ENCODE measurements around the gene SLC38A3. TPM values are rescaled to one million over a fixed set of nuclear protein-coding genes. Genes with fewer than 3 reads are reported as not detected.
A peak's percentile ranks its signal among the peaks of the same experiment; 100 is the strongest.

The SLC38A3 gene
- total and polyA plus RNA-seq, 2 experiments from 2014 or later, result 0.28 to 1.3 TPM

DNA sequence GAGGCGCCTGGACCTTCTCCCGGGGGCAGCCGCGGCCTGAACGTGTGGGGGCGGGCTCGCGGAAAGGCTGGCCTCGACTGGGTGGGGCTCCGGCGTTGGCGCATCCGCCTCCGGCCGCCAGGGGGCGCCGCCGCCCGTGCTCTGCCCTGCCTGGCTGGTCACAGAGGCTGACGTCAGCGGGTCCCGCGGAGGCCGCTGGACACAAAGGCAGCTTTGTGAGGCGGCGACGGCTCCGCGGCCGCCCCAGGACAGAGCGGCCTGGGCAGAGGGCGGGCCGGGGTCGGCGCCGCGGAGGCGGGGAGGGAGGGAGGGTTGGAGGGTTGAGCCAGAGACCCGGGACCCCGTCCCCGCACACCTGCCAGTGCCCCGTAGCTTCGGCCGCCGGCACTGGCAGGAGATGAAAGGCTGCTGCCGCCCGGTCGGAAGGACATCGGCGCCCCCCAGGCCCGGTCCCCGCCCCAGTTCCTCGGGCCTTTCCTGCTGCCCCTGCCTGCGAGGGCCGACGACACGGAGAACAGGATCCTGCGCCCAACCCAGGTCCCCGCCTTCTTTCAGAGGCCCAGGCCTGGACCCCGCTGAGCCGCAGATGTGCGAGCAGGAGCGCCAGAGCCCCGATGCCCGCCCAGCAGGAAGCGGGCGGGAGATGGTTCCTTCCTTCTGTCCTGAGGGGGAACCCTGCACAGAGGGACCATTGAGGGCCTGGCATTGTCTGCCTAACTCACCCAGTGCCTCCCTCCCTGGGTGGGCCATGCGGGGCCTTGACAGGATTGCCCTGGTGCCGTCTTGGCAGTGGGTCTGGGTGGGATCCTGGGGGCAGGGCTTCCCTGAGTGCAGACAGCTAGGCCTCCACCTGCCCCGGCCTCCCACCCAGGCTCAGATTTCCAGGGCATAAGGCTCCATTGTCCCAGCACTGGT, 55.2 kb downstream of the SLC38A3 start:
- H3K4me1 ChIP-seq (ENCODE audit: insufficient read depth), result peaks cover 26% of the 10 kb centered on the region
- TF ChIP-seq NANOG (IDR thresholded peaks at IDR 0.05; ENCODE audit: borderline replicate concordance), result no peak
- TF ChIP-seq CREB1 (CRISPR knock-in tag; IDR thresholded peaks at IDR 0.05; ENCODE audit: low read depth), result peak; percentile 91
- no peak for TF ChIP-seq STAT1 (IDR thresholded peaks at IDR 0.05; ENCODE audit: unreplicated experiment)
- TF ChIP-seq POLR2AphosphoS5 (IDR thresholded peaks at IDR 0.05; ENCODE audit: low read depth), result peak; percentile 61; the same call in 1 of the 2 replicates
- TF ChIP-seq, protein P1, sequence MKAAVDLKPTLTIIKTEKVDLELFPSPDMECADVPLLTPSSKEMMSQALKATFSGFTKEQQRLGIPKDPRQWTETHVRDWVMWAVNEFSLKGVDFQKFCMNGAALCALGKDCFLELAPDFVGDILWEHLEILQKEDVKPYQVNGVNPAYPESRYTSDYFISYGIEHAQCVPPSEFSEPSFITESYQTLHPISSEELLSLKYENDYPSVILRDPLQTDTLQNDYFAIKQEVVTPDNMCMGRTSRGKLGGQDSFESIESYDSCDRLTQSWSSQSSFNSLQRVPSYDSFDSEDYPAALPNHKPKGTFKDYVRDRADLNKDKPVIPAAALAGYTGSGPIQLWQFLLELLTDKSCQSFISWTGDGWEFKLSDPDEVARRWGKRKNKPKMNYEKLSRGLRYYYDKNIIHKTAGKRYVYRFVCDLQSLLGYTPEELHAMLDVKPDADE (IDR thresholded peaks at IDR 0.05), result no peak
- no peak for TF ChIP-seq EZH2phosphoT487 (IDR thresholded peaks at IDR 0.05; ENCODE audit: unreplicated experiment)
- TF ChIP-seq ZNF331 (CRISPR knock-in tag; IDR thresholded peaks at IDR 0.05; ENCODE audit: low read depth), result no peak
- TF ChIP-seq EZH2 (IDR thresholded peaks at IDR 0.05; ENCODE audit: low read depth, unreplicated experiment), result no peak
- TF ChIP-seq ZNF114 (CRISPR knock-in tag; IDR thresholded peaks at IDR 0.05), result no peak
- peak; percentile 10 for TF ChIP-seq REST (IDR thresholded peaks at IDR 0.05; ENCODE audit: unreplicated experiment)
- TF ChIP-seq, protein P2, sequence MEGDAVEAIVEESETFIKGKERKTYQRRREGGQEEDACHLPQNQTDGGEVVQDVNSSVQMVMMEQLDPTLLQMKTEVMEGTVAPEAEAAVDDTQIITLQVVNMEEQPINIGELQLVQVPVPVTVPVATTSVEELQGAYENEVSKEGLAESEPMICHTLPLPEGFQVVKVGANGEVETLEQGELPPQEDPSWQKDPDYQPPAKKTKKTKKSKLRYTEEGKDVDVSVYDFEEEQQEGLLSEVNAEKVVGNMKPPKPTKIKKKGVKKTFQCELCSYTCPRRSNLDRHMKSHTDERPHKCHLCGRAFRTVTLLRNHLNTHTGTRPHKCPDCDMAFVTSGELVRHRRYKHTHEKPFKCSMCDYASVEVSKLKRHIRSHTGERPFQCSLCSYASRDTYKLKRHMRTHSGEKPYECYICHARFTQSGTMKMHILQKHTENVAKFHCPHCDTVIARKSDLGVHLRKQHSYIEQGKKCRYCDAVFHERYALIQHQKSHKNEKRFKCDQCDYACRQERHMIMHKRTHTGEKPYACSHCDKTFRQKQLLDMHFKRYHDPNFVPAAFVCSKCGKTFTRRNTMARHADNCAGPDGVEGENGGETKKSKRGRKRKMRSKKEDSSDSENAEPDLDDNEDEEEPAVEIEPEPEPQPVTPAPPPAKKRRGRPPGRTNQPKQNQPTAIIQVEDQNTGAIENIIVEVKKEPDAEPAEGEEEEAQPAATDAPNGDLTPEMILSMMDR (conservative IDR thresholded peaks at IDR 0.05; ENCODE audit: low read depth in 2 of 2), result peak; percentile 71 to 99
- TF ChIP-seq, protein P3, sequence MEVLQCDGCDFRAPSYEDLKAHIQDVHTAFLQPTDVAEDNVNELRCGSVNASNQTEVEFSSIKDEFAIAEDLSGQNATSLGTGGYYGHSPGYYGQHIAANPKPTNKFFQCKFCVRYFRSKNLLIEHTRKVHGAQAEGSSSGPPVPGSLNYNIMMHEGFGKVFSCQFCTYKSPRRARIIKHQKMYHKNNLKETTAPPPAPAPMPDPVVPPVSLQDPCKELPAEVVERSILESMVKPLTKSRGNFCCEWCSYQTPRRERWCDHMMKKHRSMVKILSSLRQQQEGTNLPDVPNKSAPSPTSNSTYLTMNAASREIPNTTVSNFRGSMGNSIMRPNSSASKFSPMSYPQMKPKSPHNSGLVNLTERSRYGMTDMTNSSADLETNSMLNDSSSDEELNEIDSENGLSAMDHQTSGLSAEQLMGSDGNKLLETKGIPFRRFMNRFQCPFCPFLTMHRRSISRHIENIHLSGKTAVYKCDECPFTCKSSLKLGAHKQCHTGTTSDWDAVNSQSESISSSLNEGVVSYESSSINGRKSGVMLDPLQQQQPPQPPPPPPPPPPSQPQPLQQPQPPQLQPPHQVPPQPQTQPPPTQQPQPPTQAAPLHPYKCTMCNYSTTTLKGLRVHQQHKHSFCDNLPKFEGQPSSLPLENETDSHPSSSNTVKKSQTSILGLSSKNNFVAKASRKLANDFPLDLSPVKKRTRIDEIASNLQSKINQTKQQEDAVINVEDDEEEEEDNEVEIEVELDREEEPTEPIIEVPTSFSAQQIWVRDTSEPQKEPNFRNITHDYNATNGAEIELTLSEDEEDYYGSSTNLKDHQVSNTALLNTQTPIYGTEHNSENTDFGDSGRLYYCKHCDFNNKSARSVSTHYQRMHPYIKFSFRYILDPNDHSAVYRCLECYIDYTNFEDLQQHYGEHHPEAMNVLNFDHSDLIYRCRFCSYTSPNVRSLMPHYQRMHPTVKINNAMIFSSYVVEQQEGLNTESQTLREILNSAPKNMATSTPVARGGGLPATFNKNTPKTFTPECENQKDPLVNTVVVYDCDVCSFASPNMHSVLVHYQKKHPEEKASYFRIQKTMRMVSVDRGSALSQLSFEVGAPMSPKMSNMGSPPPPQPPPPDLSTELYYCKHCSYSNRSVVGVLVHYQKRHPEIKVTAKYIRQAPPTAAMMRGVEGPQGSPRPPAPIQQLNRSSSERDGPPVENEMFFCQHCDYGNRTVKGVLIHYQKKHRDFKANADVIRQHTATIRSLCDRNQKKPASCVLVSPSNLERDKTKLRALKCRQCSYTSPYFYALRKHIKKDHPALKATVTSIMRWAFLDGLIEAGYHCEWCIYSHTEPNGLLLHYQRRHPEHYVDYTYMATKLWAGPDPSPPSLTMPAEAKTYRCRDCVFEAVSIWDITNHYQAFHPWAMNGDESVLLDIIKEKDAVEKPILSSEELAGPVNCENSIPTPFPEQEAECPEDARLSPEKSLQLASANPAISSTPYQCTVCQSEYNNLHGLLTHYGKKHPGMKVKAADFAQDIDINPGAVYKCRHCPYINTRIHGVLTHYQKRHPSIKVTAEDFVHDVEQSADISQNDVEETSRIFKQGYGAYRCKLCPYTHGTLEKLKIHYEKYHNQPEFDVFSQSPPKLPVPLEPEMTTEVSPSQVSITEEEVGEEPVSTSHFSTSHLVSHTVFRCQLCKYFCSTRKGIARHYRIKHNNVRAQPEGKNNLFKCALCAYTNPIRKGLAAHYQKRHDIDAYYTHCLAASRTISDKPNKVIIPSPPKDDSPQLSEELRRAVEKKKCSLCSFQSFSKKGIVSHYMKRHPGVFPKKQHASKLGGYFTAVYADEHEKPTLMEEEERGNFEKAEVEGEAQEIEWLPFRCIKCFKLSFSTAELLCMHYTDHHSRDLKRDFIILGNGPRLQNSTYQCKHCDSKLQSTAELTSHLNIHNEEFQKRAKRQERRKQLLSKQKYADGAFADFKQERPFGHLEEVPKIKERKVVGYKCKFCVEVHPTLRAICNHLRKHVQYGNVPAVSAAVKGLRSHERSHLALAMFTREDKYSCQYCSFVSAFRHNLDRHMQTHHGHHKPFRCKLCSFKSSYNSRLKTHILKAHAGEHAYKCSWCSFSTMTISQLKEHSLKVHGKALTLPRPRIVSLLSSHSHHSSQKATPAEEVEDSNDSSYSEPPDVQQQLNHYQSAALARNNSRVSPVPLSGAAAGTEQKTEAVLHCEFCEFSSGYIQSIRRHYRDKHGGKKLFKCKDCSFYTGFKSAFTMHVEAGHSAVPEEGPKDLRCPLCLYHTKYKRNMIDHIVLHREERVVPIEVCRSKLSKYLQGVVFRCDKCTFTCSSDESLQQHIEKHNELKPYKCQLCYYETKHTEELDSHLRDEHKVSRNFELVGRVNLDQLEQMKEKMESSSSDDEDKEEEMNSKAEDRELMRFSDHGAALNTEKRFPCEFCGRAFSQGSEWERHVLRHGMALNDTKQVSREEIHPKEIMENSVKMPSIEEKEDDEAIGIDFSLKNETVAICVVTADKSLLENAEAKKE (CRISPR knock-in tag; IDR thresholded peaks at IDR 0.05), result no peak
- H3K36me3 ChIP-seq (ENCODE audit: insufficient read depth), result peaks cover 14% of the 10 kb centered on the region
- peak overlapping the region; percentile 77 for H3K4me3 ChIP-seq
- H3F3A ChIP-seq (replicated peaks; ENCODE audit: low read depth), result peaks cover 30% of the 10 kb centered on the region
- H4K20me1 ChIP-seq (replicated peaks; ENCODE audit: insufficient read depth), result no peaks in the 10 kb centered on the region; the same call in 1 of the 2 replicates
- peak overlapping the region; percentile 70 for H3K4me3 Mint-ChIP-seq
- no peaks in the 10 kb centered on the region for H3K9me3 Mint-ChIP-seq
- H3K27me3 ChIP-seq (ENCODE audit: insufficient read depth), result no peaks in the 10 kb centered on the region
- H3K27ac Mint-ChIP-seq, result no peak overlapping the region
- H3K9me2 ChIP-seq (ENCODE audit: insufficient read depth), result no peaks in the 10 kb centered on the region
- peaks cover 37% of the 10 kb centered on the region for H3K36me3 Mint-ChIP-seq (ENCODE audit: low read depth)
- H3K27ac ChIP-seq (ENCODE audit: low read depth), result peak overlapping the region; percentile 94
- H3K4me2 ChIP-seq, result peak overlapping the region; percentile 83
- H2AFZ ChIP-seq, result no peak overlapping the region
- DNase-seq (ENCODE audit: low spot score) (peak; percentile 93), ATAC-seq (peak; percentile 57)
- no peaks in the 10 kb centered on the region for H3K79me2 ChIP-seq (replicated peaks; ENCODE audit: insufficient read depth)
- peaks cover 26% of the 10 kb centered on the region for H3K27me3 Mint-ChIP-seq (ENCODE audit: insufficient read depth, low read depth, poor library complexity)
- H3K4me1 Mint-ChIP-seq, result peaks cover 39% of the 10 kb centered on the region

Data from GM23338 (cell line).